GM18519 (cell line): ENCODE results near the gene SLC28A1.
"Not testable (repeated sequence)": the region's sequence is repeated elsewhere in the genome, so short reads cannot be mapped to it uniquely, and the experiment has no call there.

ENCODE experiments used
- ATAC-seq: cut with Tn5 transposase; IDR thresholded peaks from one replicate; pipeline ENCODE4 v1.9.1; 2021; ENCODE audit warnings: mild to moderate bottlenecking, moderate library complexity; ENCODE audit not compliant: unreplicated experiment, low FRiP score

The SLC28A1 gene

GRCh38 chr15:84883916-84884781, at the start of gene SLC28A1:
Gene SLC28A1 (plus strand): TSS chr15:84884662. CDS start chr15:84887761, 3,099 bp downstream.
- no peak for ATAC-seq

GRCh38 chr15:84834969-84835368, 49.5 kb upstream of the SLC28A1 start:
- no peak for ATAC-seq

GRCh38 chr15:84835661-84836337, 48.7 kb upstream of the SLC28A1 start:
- ATAC-seq: no peak

- no peak for ATAC-seq
Measured at GRCh38 chr15:84836844-84837243, 47.6 kb upstream of the SLC28A1 start.

- ATAC-seq: no peak
Measured at GRCh38 chr15:84839714-84840113, 44.7 kb upstream of the SLC28A1 start.

- no peak for ATAC-seq
Measured at GRCh38 chr15:84840255-84840654, 44.2 kb upstream of the SLC28A1 start.

GRCh38 chr15:84840741-84841429, 43.6 kb upstream of the SLC28A1 start:
- no peak for ATAC-seq

- no peak for ATAC-seq
Measured at GRCh38 chr15:84842781-84843180, 41.7 kb upstream of the SLC28A1 start.

GRCh38 chr15:84844964-84845363, 39.5 kb upstream of the SLC28A1 start:
- ATAC-seq: no peak

GRCh38 chr15:84845631-84846030, 38.8 kb upstream of the SLC28A1 start:
- ATAC-seq: not testable (repeated sequence)

GRCh38 chr15:84846269-84846668, 38.2 kb upstream of the SLC28A1 start:
- ATAC-seq: no peak

GRCh38 chr15:84847382-84847781, 37.1 kb upstream of the SLC28A1 start:
- no peak for ATAC-seq

GRCh38 chr15:84852212-84852611, 32.2 kb upstream of the SLC28A1 start:
- ATAC-seq: no peak

- ATAC-seq: no peak
Measured at GRCh38 chr15:84855136-84855535, 29.3 kb upstream of the SLC28A1 start.

GRCh38 chr15:84855765-84856164, 28.7 kb upstream of the SLC28A1 start:
- ATAC-seq: no peak

GRCh38 chr15:84856731-84857417, 27.6 kb upstream of the SLC28A1 start:
- ATAC-seq: no peak

- ATAC-seq: no peak
Measured at GRCh38 chr15:84857418-84858004, 27.0 kb upstream of the SLC28A1 start.

GRCh38 chr15:84858231-84858630, 26.2 kb upstream of the SLC28A1 start:
- no peak for ATAC-seq

GRCh38 chr15:84859144-84859543, 25.3 kb upstream of the SLC28A1 start:
- no peak for ATAC-seq

- ATAC-seq: no peak
Measured at GRCh38 chr15:84859651-84860050, 24.8 kb upstream of the SLC28A1 start.
